ENCODE data around the gene GSTA4. TPM values are rescaled to one million over a fixed set of nuclear protein-coding genes. Genes with fewer than 3 reads are reported as not detected.

Gene GSTA4
- total and polyA plus RNA-seq, 11 donors: 8.5 to 17.0 (median 12.0) TPM

DNA sequence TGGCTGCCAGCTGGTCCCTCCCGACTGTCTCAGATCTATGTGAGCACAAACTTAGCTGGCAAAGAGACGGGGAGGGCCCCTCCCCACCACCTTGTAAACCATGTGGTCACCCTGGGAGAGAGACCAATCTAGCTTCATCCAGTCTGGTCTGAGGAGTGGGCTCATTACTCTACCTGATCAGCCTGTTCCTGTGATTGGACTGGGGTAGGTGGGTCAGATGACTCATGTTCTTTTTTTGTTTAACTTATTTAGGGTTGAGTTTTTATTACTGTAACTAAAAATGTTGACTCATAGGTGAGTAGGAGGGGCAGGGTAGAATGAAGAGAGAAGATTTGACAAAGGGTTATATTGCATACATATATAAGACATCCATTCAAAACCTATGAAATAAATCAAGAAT lies 4.7 kb downstream of the GSTA4 start:
- WGBS, 4 donors: 93 to 96% (median 96%) methylated on average over 2 of the region's 2 CpGs
- Histone ChIP-seq H3K27me3 (no peaks in the 10 kb centered on the region), H3K36me3 (peaks cover 0 to 38% (median 5%) of the 10 kb centered on the region in 9 donors), H3K9me3 (no peaks in the 10 kb centered on the region), H3K4me1 (peaks cover 0 to 18% (median 9%) of the 10 kb centered on the region in 12 donors), H3K4me3 (no peak overlapping the region), H3K27ac (no peak overlapping the region)
- TF ChIP-seq, protein P1, sequence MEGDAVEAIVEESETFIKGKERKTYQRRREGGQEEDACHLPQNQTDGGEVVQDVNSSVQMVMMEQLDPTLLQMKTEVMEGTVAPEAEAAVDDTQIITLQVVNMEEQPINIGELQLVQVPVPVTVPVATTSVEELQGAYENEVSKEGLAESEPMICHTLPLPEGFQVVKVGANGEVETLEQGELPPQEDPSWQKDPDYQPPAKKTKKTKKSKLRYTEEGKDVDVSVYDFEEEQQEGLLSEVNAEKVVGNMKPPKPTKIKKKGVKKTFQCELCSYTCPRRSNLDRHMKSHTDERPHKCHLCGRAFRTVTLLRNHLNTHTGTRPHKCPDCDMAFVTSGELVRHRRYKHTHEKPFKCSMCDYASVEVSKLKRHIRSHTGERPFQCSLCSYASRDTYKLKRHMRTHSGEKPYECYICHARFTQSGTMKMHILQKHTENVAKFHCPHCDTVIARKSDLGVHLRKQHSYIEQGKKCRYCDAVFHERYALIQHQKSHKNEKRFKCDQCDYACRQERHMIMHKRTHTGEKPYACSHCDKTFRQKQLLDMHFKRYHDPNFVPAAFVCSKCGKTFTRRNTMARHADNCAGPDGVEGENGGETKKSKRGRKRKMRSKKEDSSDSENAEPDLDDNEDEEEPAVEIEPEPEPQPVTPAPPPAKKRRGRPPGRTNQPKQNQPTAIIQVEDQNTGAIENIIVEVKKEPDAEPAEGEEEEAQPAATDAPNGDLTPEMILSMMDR (IDR thresholded peaks at IDR 0.05): no peak
- no peak for TF ChIP-seq POLR2A (IDR thresholded peaks at IDR 0.05)
- intact Hi-C loops (cut with DNase I): loop anchor here in 4 of 10 donors (10.0 kb wide), 4 partner anchors 106 to 494 kb away; no protein-coding TSS in a partner anchor
- DNase-seq (no peak), ATAC-seq (no peak)

DNA sequence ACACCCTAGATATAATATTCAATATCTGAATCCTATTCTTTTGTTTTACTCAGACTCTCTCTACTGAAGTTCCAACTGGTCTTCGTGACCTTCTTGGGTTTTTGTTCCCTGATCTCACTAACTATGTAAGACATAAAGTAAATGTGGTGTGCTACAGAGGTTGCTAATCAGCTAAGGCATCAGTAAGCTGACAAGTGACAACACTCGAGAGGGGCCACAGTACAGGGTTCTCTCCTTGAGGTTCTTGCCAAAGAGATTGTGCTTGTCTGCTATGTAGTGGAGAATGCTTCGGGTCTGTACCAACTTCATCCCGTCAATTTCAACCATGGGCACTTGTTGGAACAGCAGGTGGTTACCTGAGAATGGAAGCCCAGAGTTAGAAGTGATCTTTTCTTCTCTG lies 9.9 kb downstream of the GSTA4 start:
- Histone ChIP-seq H3K4me1 (peaks cover 0 to 17% (median 0%) of the 10 kb centered on the region in 12 donors), H3K36me3 (peaks cover 0 to 67% (median 19%) of the 10 kb centered on the region in 9 donors), H3K27ac (no peak overlapping the region), H3K4me3 (no peak overlapping the region), H3K27me3 (no peaks in the 10 kb centered on the region), H3K9me3 (no peaks in the 10 kb centered on the region)
- WGBS, 4 donors: 93 to 97% (median 96%) methylated on average over 4 of the region's 4 CpGs
- no peak for DNase-seq
- no peak for TF ChIP-seq POLR2A (IDR thresholded peaks at IDR 0.05)
- TF ChIP-seq, protein P1 (IDR thresholded peaks at IDR 0.05): no peak
- intact Hi-C loops (cut with DNase I): loop anchor here in 1 of 10 donors (10.0 kb wide), 1 partner anchor 110 kb away; no protein-coding TSS in a partner anchor
- no peak for ATAC-seq

DNA sequence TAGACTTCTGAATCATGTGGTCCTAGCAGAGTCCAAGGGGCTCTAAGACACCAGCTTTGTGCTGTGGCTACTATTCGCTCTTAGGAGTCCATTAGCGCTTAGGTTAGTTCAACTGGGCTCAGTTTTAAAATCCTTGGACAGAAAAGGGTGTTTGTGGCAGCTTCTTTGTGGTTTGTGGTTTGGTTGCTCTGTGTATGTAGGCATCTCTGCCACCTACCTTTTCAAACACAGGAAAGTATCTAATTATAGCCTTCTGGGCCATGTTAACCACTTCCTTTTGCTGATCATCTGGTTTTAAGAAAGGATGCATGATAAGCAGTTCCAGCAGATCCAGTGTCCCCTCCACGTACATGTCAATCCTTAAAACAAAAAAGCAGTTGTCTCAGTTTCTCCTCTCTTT lies 10.8 kb downstream of the GSTA4 start:
- peaks cover 0 to 17% (median 0%) of the 10 kb centered on the region in 12 donors for H3K4me1 ChIP-seq
- 80 to 97% (median 92%) methylated on average over 3 of the region's 3 CpGs for WGBS, 4 donors
- ATAC-seq (no peak), DNase-seq (no peak)
- H3K9me3 ChIP-seq: no peaks in the 10 kb centered on the region
- TF ChIP-seq, protein P1 (IDR thresholded peaks at IDR 0.05): no peak
- no peak for TF ChIP-seq POLR2A (IDR thresholded peaks at IDR 0.05)
- no peak overlapping the region for H3K4me3 ChIP-seq
- intact Hi-C loops (cut with DNase I): loop anchor here in 1 of 10 donors (10.0 kb wide), 1 partner anchor 109 kb away; no protein-coding TSS in a partner anchor
- peaks cover 0 to 58% (median 19%) of the 10 kb centered on the region in 9 donors for H3K36me3 ChIP-seq
- H3K27me3 ChIP-seq: no peaks in the 10 kb centered on the region
- no peak overlapping the region for H3K27ac ChIP-seq

DNA sequence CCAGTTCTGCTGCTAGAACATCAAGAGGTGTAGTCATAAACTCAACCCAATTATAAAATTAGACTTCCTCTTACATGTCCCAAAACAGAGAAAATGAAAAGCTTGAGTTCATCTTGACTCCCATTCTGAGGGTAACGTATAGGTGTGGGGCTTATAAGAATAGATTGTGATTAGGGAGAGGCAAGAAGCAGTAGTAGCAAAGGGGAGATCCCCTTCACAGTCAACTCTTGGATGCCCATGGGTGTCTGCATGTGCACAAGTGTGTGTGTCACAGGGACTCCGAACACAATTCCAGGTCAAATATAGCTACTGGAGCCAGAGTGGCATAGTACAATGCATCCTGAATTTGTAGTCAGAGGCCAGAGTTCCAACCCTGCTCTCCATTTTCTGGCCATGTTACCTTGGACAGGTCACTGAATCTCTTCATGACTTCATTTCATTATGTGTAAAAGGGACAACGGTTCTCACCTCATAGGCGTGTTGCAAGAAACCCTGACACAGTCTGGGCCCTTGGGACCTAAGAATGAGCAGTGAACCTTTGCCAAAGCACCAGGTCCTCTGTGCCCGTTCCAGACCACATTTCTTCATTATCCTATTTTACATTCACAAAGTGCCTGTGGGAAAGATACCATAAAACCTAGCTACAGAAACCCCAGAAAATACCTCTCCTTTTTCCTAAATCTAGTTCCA lies 11.8 kb downstream of the GSTA4 start:
- H3K27me3 ChIP-seq: no peaks in the 10 kb centered on the region
- peaks cover 0 to 17% (median 0%) of the 10 kb centered on the region in 12 donors for H3K4me1 ChIP-seq
- no peak for ATAC-seq
- no peak for DNase-seq
- intact Hi-C loops (cut with DNase I): loop anchor here in 1 of 10 donors (10.0 kb wide), 1 partner anchor 109 kb away; no protein-coding TSS in a partner anchor
- no peak overlapping the region for H3K4me3 ChIP-seq
- WGBS, 4 donors: 92 to 93% (median 92%) methylated on average over 5 of the region's 5 CpGs
- TF ChIP-seq POLR2A (IDR thresholded peaks at IDR 0.05): no peak
- TF ChIP-seq, protein P1 (IDR thresholded peaks at IDR 0.05): no peak
- H3K27ac ChIP-seq: no peak overlapping the region
- H3K9me3 ChIP-seq: no peaks in the 10 kb centered on the region
- H3K36me3 ChIP-seq: peaks cover 0 to 56% (median 19%) of the 10 kb centered on the region in 9 donors

Data from heart left ventricle (tissue), 16 donors.